Left kidney (tissue), 1 donor: ENCODE data around the gene NAGPA. TPM values are rescaled to one million over a fixed set of nuclear protein-coding genes. Genes with fewer than 3 reads are reported as not detected.

ENCODE experiments used
- polyA plus RNA-seq: library from polyadenylated mRNA; unstranded; fragments of 120-200 nt; gene quantifications from one replicate; pipeline ENCODE4 v1.2.1, GENCODE V29; 2013; ENCODE audit not compliant: insufficient read length

The NAGPA gene
- polyA plus RNA-seq, 1 donor = 12.2 TPM

Other genes with a start within 250 kb of the NAGPA start
- gene SEPTIN12, start 245.6 kb downstream of the NAGPA start, polyA plus RNA-seq = 0.57 TPM
- gene SMIM22, start 238.6 kb downstream of the NAGPA start, polyA plus RNA-seq = 5.8 TPM
- gene ROGDI, start 231.3 kb downstream of the NAGPA start, polyA plus RNA-seq = 26.3 TPM
- gene GLYR1, start 186.6 kb downstream of the NAGPA start, polyA plus RNA-seq = 163 TPM
- 39.1 TPM for gene UBN1, start 186.5 kb downstream of the NAGPA start, polyA plus RNA-seq
- gene PPL, start 96.8 kb downstream of the NAGPA start, polyA plus RNA-seq = 30.3 TPM
- 0.12 TPM for gene SEC14L5, start 75.6 kb downstream of the NAGPA start, polyA plus RNA-seq
- gene C16orf89, start 32.0 kb upstream of the NAGPA start, polyA plus RNA-seq = 3.3 TPM
- gene ALG1, start 37.9 kb upstream of the NAGPA start, polyA plus RNA-seq = 23.5 TPM
- gene EEF2KMT, start 63.9 kb upstream of the NAGPA start, polyA plus RNA-seq = 14.4 TPM